SK-N-SH treated with all-trans-retinoic acid at 6 μM for 48 hours (cell line): ENCODE data around the gene EPN1.

Experiments
- ATAC-seq: fragments of 200-7000 bp; cut with Tn5 transposase; 3 replicates; pipeline ENCODE4 v1.9.1; 2020; ENCODE audit warnings: mild to moderate bottlenecking, moderate library complexity
- ARNTL ChIP-seq: fragments of 450-650 bp; formaldehyde crosslinking; IDR thresholded peaks from 2 replicates; pipeline ENCODE4 v1.5.0; 2020; ENCODE audit warnings: low read depth, mild to moderate bottlenecking, moderate library complexity, borderline replicate concordance
- BACH2 ChIP-seq: fragments of 250-450 bp; sonication (Bioruptor Pico); IDR thresholded peaks from 2 replicates; pipeline ENCODE4 v1.9.0; 2021; ENCODE audit warnings: mild to moderate bottlenecking, borderline replicate concordance
- CSDC2 ChIP-seq: fragments of 250-450 bp; sonication (Bioruptor Pico); IDR thresholded peaks from 2 replicates; pipeline ENCODE4 v1.5.0; 2020; ENCODE audit warnings: mild to moderate bottlenecking, moderate library complexity
- ESRRG ChIP-seq: fragments of 250-450 bp; sonication (Bioruptor Pico); IDR thresholded peaks from 2 replicates; pipeline ENCODE4 v1.6.1; 2021; ENCODE audit warnings: mild to moderate bottlenecking
- GLIS3 ChIP-seq: fragments of 250-450 bp; sonication (Bioruptor Pico); IDR thresholded peaks from 2 replicates; pipeline ENCODE4 v1.5.0; 2020; ENCODE audit warnings: mild to moderate bottlenecking, moderate library complexity
- ISL1 ChIP-seq: fragments of 250-450 bp; sonication (Bioruptor Pico); IDR thresholded peaks from 2 replicates; pipeline ENCODE4 v2.1.2; 2022; ENCODE audit warnings: mild to moderate bottlenecking, moderate library complexity
- OSR1 ChIP-seq: fragments of 250-450 bp; sonication (Bioruptor Pico); IDR thresholded peaks from 2 replicates; pipeline ENCODE4 v1.8.0; 2022; ENCODE audit warnings: moderate library complexity, mild to moderate bottlenecking, inconsistent platforms
- PPARA ChIP-seq: fragments of 250-450 bp; sonication (Bioruptor Pico); IDR thresholded peaks from 2 replicates; pipeline ENCODE4 v1.5.0; 2020; ENCODE audit warnings: mild to moderate bottlenecking, borderline replicate concordance
- RARB ChIP-seq: fragments of 250-450 bp; sonication (Bioruptor Pico); IDR thresholded peaks from 2 replicates; pipeline ENCODE4 v1.8.0; 2021; ENCODE audit warnings: mild to moderate bottlenecking, moderate library complexity
- SNAI2 ChIP-seq: fragments of 250-450 bp; sonication (Bioruptor Pico); IDR thresholded peaks from 2 replicates; pipeline ENCODE4 v1.5.0; 2020; ENCODE audit warnings: mild to moderate bottlenecking, moderate library complexity
- TCF4 ChIP-seq: fragments of 250-450 bp; sonication (Bioruptor Pico); IDR thresholded peaks from 2 replicates; pipeline ENCODE4 v1.8.0; 2021; ENCODE audit warnings: mild to moderate bottlenecking, moderate library complexity, borderline replicate concordance
- TOX ChIP-seq: fragments of 250-450 bp; sonication (Bioruptor Pico); IDR thresholded peaks from 2 replicates; pipeline ENCODE4 v1.8.0; 2021; ENCODE audit warnings: mild to moderate bottlenecking, moderate library complexity, borderline replicate concordance
- ZC3H10 ChIP-seq: fragments of 250-450 bp; sonication (Bioruptor Pico); IDR thresholded peaks from 2 replicates; pipeline ENCODE4 v1.5.1; 2021; ENCODE audit warnings: mild to moderate bottlenecking, moderate library complexity
- ZFP3 ChIP-seq: fragments of 250-450 bp; sonication (Bioruptor Pico); IDR thresholded peaks from 2 replicates; pipeline ENCODE4 v1.5.0; 2020; ENCODE audit warnings: mild to moderate bottlenecking, moderate library complexity
- ZFP30 ChIP-seq: fragments of 450-650 bp; formaldehyde crosslinking; IDR thresholded peaks from 2 replicates; pipeline ENCODE4 v1.5.0; 2022; ENCODE audit warnings: mild to moderate bottlenecking, moderate library complexity
- ZNF565 ChIP-seq: fragments of 450-650 bp; formaldehyde crosslinking; conservative IDR thresholded peaks from 2 replicates; pipeline ENCODE4 v1.5.0; 2020; ENCODE audit warnings: low read depth, mild to moderate bottlenecking, moderate library complexity
- ZNF70 ChIP-seq: fragments of 450-650 bp; formaldehyde crosslinking; IDR thresholded peaks from 2 replicates; pipeline ENCODE4 v1.5.0; 2020; ENCODE audit warnings: mild to moderate bottlenecking, moderate library complexity
- ZNF8 ChIP-seq: fragments of 450-650 bp; formaldehyde crosslinking; IDR thresholded peaks from 2 replicates; pipeline ENCODE4 v1.5.0; 2020; ENCODE audit warnings: mild to moderate bottlenecking, moderate library complexity
- TF ChIP-seq, protein P1 (sequence below): fragments of 250-450 bp; sonication (Bioruptor Pico); IDR thresholded peaks from 2 replicates; pipeline ENCODE4 v1.5.0; 2020; ENCODE audit warnings: mild to moderate bottlenecking, moderate library complexity
- TF ChIP-seq, protein P2 (sequence below): fragments of 250-450 bp; sonication (Bioruptor Pico); IDR thresholded peaks from 2 replicates; pipeline ENCODE4 v1.8.0; 2021; ENCODE audit warnings: low read depth, mild to moderate bottlenecking, moderate library complexity, borderline replicate concordance
- TF ChIP-seq, protein P3 (sequence below): fragments of 250-450 bp; sonication (Bioruptor Pico); IDR thresholded peaks from 2 replicates; pipeline ENCODE4 v1.5.1; 2021; ENCODE audit warnings: mild to moderate bottlenecking, moderate library complexity
- TF ChIP-seq, protein P4 (sequence below): fragments of 250-450 bp; sonication (Bioruptor Pico); IDR thresholded peaks from 2 replicates; pipeline ENCODE4 v1.5.1; 2020; ENCODE audit warnings: low read depth, mild to moderate bottlenecking, moderate library complexity

EPN1 gene

DNA sequence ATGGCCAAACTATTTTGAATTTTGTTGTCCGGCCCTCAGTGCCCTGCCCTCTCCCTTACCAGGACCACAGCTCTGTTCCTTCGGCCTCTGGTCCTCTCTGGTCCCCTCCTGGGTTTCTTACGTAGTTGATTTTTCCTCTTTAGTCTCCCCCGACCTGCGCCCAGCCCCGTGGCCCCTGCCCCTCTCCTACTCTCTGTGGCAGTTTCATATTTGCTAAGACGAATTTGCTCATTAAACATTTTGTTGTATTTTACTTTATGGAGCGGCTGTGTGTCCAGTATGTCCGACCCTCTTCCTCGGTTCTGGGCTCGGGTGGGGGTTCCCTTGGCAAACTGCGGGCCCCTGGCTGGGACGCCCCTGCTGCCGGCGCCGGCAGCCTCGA, 576 bp upstream of the EPN1 start:
- TF ChIP-seq ZNF565, result no peak
- no peak for TF ChIP-seq ZC3H10 (CRISPR knock-in tag)
- no peak for TF ChIP-seq ZNF70 (CRISPR knock-in tag)
- TF ChIP-seq ZFP3 (CRISPR knock-in tag), result no peak
- TF ChIP-seq, protein P1, sequence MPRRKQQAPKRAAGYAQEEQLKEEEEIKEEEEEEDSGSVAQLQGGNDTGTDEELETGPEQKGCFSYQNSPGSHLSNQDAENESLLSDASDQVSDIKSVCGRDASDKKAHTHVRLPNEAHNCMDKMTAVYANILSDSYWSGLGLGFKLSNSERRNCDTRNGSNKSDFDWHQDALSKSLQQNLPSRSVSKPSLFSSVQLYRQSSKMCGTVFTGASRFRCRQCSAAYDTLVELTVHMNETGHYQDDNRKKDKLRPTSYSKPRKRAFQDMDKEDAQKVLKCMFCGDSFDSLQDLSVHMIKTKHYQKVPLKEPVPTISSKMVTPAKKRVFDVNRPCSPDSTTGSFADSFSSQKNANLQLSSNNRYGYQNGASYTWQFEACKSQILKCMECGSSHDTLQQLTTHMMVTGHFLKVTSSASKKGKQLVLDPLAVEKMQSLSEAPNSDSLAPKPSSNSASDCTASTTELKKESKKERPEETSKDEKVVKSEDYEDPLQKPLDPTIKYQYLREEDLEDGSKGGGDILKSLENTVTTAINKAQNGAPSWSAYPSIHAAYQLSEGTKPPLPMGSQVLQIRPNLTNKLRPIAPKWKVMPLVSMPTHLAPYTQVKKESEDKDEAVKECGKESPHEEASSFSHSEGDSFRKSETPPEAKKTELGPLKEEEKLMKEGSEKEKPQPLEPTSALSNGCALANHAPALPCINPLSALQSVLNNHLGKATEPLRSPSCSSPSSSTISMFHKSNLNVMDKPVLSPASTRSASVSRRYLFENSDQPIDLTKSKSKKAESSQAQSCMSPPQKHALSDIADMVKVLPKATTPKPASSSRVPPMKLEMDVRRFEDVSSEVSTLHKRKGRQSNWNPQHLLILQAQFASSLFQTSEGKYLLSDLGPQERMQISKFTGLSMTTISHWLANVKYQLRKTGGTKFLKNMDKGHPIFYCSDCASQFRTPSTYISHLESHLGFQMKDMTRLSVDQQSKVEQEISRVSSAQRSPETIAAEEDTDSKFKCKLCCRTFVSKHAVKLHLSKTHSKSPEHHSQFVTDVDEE (CRISPR knock-in tag), result no peak
- TF ChIP-seq OSR1, result no peak
- no peak for TF ChIP-seq TCF4 (CRISPR knock-in tag)
- no peak for TF ChIP-seq SNAI2
- no peak for TF ChIP-seq ISL1 (CRISPR knock-in tag)
- TF ChIP-seq, all 23 proteins: peak for 0
- ATAC-seq, result no peak

DNA sequence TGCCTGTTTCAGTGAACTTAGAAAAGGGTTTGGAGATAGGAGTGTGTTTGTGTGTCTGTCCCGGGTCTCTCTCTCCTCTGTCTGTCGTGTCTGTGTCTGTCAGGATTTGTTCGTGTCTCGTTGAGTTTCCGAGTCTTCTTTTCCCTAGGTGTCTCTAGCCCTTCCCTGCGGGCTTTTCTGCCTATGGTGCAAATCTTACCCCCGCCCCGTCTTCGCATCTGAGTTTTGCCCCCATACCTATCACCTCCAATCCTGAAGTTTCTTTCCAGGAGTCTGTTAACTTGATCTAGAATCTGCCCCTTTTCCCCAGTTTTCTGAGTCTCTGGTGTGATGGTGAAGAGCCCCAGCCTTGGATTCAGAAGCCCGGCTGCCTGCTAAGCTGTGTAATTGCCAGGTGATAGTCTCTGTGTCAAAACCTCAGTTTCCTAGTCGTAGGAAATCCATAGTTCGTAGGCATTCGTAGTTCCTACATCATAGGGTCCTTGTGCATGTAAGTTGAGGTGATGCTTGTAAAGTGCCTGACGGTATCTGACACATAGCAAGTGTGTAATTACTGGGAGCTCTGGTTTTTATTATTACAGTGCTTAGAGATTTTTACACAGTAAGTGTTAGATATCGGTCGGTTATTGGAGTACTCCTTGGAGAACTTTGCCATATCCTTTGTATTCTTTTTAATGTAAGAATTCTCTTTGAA, 782 bp downstream of the EPN1 start:
- TF ChIP-seq ZFP3 (CRISPR knock-in tag), result no peak
- no peak for TF ChIP-seq TCF4 (CRISPR knock-in tag)
- TF ChIP-seq, protein P2, sequence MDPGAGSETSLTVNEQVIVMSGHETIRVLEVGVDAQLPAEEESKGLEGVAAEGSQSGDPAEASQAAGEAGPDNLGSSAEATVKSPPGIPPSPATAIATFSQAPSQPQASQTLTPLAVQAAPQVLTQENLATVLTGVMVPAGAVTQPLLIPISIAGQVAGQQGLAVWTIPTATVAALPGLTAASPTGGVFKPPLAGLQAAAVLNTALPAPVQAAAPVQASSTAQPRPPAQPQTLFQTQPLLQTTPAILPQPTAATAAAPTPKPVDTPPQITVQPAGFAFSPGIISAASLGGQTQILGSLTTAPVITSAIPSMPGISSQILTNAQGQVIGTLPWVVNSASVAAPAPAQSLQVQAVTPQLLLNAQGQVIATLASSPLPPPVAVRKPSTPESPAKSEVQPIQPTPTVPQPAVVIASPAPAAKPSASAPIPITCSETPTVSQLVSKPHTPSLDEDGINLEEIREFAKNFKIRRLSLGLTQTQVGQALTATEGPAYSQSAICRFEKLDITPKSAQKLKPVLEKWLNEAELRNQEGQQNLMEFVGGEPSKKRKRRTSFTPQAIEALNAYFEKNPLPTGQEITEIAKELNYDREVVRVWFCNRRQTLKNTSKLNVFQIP, result no peak
- TF ChIP-seq SNAI2, result no peak
- no peak for ATAC-seq

DNA sequence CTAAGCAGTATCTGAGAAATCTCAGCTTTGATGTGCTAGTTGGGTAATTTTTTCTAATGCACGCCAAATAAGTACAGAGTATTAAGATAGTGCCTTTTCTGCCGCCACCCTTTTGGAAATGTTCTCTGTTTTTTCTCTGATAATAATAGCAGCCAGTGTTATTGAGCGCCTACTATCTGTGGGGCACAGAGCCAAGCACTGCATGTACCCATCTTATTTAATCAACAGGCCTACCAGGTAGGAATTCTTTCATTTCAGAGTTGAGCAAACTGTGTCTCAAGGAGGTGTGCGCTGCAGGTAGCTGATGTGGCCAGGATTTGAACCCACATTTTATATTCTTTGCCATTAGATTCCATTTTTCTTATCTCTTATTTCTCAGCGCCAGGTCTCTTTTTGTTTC, 1.4 kb downstream of the EPN1 start:
- TF ChIP-seq OSR1 (no peak), TOX (CRISPR knock-in tag) (no peak)
- TF ChIP-seq, protein P2, result no peak
- TF ChIP-seq, protein P3, sequence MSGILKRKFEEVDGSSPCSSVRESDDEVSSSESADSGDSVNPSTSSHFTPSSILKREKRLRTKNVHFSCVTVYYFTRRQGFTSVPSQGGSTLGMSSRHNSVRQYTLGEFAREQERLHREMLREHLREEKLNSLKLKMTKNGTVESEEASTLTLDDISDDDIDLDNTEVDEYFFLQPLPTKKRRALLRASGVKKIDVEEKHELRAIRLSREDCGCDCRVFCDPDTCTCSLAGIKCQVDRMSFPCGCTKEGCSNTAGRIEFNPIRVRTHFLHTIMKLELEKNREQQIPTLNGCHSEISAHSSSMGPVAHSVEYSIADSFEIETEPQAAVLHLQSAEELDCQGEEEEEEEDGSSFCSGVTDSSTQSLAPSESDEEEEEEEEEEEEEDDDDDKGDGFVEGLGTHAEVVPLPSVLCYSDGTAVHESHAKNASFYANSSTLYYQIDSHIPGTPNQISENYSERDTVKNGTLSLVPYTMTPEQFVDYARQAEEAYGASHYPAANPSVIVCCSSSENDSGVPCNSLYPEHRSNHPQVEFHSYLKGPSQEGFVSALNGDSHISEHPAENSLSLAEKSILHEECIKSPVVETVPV, result no peak
- TF ChIP-seq, protein P4, sequence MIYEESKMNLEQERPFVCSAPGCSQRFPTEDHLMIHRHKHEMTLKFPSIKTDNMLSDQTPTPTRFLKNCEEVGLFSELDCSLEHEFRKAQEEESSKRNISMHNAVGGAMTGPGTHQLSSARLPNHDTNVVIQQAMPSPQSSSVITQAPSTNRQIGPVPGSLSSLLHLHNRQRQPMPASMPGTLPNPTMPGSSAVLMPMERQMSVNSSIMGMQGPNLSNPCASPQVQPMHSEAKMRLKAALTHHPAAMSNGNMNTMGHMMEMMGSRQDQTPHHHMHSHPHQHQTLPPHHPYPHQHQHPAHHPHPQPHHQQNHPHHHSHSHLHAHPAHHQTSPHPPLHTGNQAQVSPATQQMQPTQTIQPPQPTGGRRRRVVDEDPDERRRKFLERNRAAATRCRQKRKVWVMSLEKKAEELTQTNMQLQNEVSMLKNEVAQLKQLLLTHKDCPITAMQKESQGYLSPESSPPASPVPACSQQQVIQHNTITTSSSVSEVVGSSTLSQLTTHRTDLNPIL (CRISPR knock-in tag), result no peak
- TF ChIP-seq, all 23 proteins: peak for 0

DNA sequence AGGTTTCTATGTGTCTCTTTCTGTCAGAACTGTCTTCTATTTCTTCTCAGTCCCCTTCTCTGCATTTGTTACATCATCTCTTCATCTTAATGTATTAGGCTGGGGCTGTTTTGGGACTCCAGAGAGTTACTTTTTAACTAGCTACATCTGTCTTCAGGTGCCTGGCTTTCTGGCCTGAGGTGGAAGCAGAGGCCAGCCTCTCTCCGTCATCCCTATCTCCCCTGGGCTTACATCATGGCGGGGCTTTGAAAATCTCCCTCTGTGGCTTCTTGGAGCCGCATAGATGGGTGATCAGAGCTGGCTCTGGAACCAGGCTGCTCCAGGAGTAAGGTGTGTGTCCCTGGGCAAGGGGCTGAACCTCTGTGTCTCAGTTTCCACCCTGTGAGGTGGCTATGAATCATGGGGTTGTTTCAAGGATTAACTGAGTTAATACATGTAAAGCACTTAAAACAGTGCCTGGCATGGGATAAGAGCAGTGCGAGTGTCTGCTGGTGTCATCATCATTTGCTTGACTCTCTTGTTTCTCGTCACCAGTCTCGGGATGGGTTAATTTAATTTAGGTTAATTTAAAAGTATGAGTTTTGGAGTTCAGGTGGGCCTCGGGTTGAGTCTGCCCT, 2.0 kb downstream of the EPN1 start:
- no peak for ATAC-seq
- TF ChIP-seq ISL1 (CRISPR knock-in tag) (no peak), ZFP30 (CRISPR knock-in tag) (no peak), OSR1 (no peak), SNAI2 (no peak), ESRRG (CRISPR knock-in tag) (no peak), ZNF8 (CRISPR knock-in tag) (no peak), TCF4 (CRISPR knock-in tag) (no peak), GLIS3 (CRISPR knock-in tag) (no peak), BACH2 (CRISPR knock-in tag) (no peak), CSDC2 (CRISPR knock-in tag) (no peak), PPARA (no peak), RARB (CRISPR knock-in tag) (no peak), ZNF70 (CRISPR knock-in tag) (no peak), TOX (CRISPR knock-in tag) (no peak), ZC3H10 (CRISPR knock-in tag) (no peak), ARNTL (no peak)
- TF ChIP-seq, protein P4 (CRISPR knock-in tag), result no peak
- TF ChIP-seq, protein P3, result no peak

More for the DNA sequence above, 1.4 kb downstream of the EPN1 start:
- no peak for ATAC-seq
